CD8-positive, alpha-beta memory T cell (primary cell): ENCODE measurements around the gene LUC7L2. TPM values are rescaled to one million over a fixed set of nuclear protein-coding genes. Genes with fewer than 3 reads are reported as not detected.
A peak's percentile ranks its signal among the peaks of the same experiment; 100 is the strongest.

Experiments
- CTCF ChIA-PET: fragments of 350-600 bp; sonication (Branson Sonifier 250); formaldehyde crosslinking; loops from one replicate; lab custom pipeline; 2021; ENCODE audit warnings: antibody characterized with exemption; lab: Charles Lee
- POLR2A ChIA-PET: fragments of 350-600 bp; sonication (Branson Sonifier 250); formaldehyde crosslinking; loops from one replicate; lab custom pipeline; 2021; ENCODE audit warnings: antibody characterized with exemption; lab: Charles Lee
- DNase-seq, 5 donors: peaks; one replicate each; pipeline versions ENCODE4 v3.0.0 to v3.0.0-alpha.2; 2020 to 2022; ENCODE audit warnings: mixed read lengths in 1 of 5
- H3K27ac ChIP-seq: one replicate; pipeline ENCODE4 v1.7.0; 2013; ENCODE audit warnings: low read depth, mild to moderate bottlenecking, low read length, moderate library complexity
- H3K27me3 ChIP-seq: 2 replicates; pipeline ENCODE4 v1.7.0; 2013; ENCODE audit warnings: low read length, mild to moderate bottlenecking; ENCODE audit not compliant: insufficient read depth, poor library complexity, severe bottlenecking
- H3K36me3 ChIP-seq: 2 replicates; pipeline ENCODE4 v1.7.0; 2013; ENCODE audit warnings: mild to moderate bottlenecking, low read length, moderate library complexity; ENCODE audit not compliant: insufficient read depth
- H3K4me1 ChIP-seq: 2 replicates; pipeline ENCODE4 v1.7.0; 2013; ENCODE audit warnings: mild to moderate bottlenecking, low read length, moderate library complexity; ENCODE audit not compliant: insufficient read depth
- H3K4me3 ChIP-seq: 2 replicates; pipeline ENCODE4 v1.7.0; 2013; ENCODE audit warnings: mild to moderate bottlenecking, low read length
- H3K9me3 ChIP-seq: 2 replicates; pipeline ENCODE4 v1.7.0; 2013; ENCODE audit warnings: mild to moderate bottlenecking, low read length
- H3K27ac Mint-ChIP-seq, 8 donors: one replicate each; pipeline ENCODE4 v1.8.0; 2020 to 2021; ENCODE audit warnings: mixed read lengths in 8 of 8, mild to moderate bottlenecking in 6 of 8, inconsistent platforms in 3 of 8, moderate library complexity in 3 of 8
- H3K27me3 Mint-ChIP-seq, 2 donors: one replicate each; pipeline ENCODE4 v1.8.0; 2020 to 2021; ENCODE audit warnings: mixed read lengths in 2 of 2, mild to moderate bottlenecking in 1 of 2, moderate library complexity in 1 of 2
- H3K36me3 Mint-ChIP-seq, 3 donors: one replicate each; pipeline ENCODE4 v1.8.0; 2020 to 2021; ENCODE audit warnings: mixed read lengths in 3 of 3, inconsistent platforms in 1 of 3, mild to moderate bottlenecking in 1 of 3
- H3K4me1 Mint-ChIP-seq, 3 donors: one replicate each; pipeline ENCODE4 v1.8.0; 2020 to 2021; ENCODE audit warnings: mixed read lengths in 3 of 3, inconsistent platforms in 1 of 3, mild to moderate bottlenecking in 1 of 3
- H3K4me3 Mint-ChIP-seq, 7 donors: one replicate each; pipeline ENCODE4 v1.8.0; 2020 to 2021; ENCODE audit warnings: mixed read lengths in 7 of 7, mild to moderate bottlenecking in 6 of 7, moderate library complexity in 4 of 7, inconsistent platforms in 2 of 7
- H3K9me3 Mint-ChIP-seq, 5 donors: one replicate each; pipeline ENCODE4 v1.8.0; 2020 to 2022; ENCODE audit warnings: mixed read lengths in 5 of 5, mild to moderate bottlenecking in 3 of 5, moderate library complexity in 2 of 5, inconsistent platforms in 1 of 5
- polyA plus RNA-seq: library from polyadenylated mRNA; unstranded; fragments of 300-500 nt; fragmentation: Illumina TruSeq; gene quantifications from one replicate; pipeline ENCODE4 v1.2.3, GENCODE V29; 2021
- total RNA-seq, 2 experiments: library from RNA; stranded (reverse); gene quantifications; one replicate each; pipeline ENCODE4 v1.2.3, GENCODE V29; 2021

LUC7L2 gene
- total and polyA plus RNA-seq, 3 experiments from 2014 or later: 72.0 to 164 (median 150) TPM

GRCh38 chr7:139436806-139437205 is 77.1 kb downstream of the LUC7L2 start:
- Histone ChIP-seq H3K36me3 (no peaks in the 10 kb centered on the region), H3K27me3 (no peaks in the 10 kb centered on the region), H3K9me3 (no peaks in the 10 kb centered on the region), H3K4me1 (peaks cover 8% of the 10 kb centered on the region), H3K4me3 (no peak overlapping the region), H3K27ac (no peak overlapping the region)
- Mint-ChIP-seq H3K4me3 (no peak overlapping the region), H3K36me3 (peaks cover 2 to 4% (median 3%) of the 10 kb centered on the region in 3 donors), H3K4me1 (peaks cover 8 to 20% (median 9%) of the 10 kb centered on the region in 3 donors), H3K27me3 (no peaks in the 10 kb centered on the region), H3K9me3 (no peaks in the 10 kb centered on the region), H3K27ac (no peak overlapping the region)
- ChIA-PET CTCF (interaction anchor here (0.7 to 1.4 kb wide), 2 partner anchors 11 to 18 kb away, joined by 3 to 7 read pairs; no protein-coding TSS in a partner anchor), POLR2A (interaction anchor here (0.6 kb wide), 1 partner anchor 11 kb away, joined by 3 read pairs; no protein-coding TSS in a partner anchor)
- DNase-seq: no peak

DNA sequence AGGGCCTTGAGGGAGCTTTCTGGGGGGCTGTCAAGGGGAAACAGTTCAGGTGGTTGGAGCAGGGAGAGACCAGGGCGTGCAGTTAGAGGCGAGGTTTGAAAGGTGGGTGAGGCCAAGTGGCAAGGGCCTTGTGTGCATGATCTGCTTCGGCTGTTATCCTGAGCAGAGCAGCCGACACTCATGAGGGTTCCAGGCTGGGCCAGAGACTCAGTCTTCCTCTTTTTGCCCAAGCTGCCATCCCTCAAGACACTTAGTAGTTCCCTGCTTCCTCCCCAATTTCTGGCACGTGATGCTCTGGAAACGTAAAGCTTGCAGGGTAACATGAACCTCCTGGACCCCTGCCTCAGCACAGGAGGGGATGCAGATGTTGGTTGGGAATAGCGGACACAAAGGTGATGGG is 79.7 kb downstream of the LUC7L2 start:
- Mint-ChIP-seq H3K4me3 (no peak overlapping the region), H3K4me1 (peaks cover 4 to 8% (median 5%) of the 10 kb centered on the region in 3 donors), H3K36me3 (peaks cover 0 to 3% (median 0%) of the 10 kb centered on the region in 3 donors), H3K27ac (peak overlapping the region in 2 of 8 donors; percentile 32 to 85), H3K9me3 (no peaks in the 10 kb centered on the region), H3K27me3 (no peaks in the 10 kb centered on the region)
- ChIA-PET CTCF (no interaction called here), POLR2A (no interaction called here)
- H3K4me1 ChIP-seq: peaks cover 3% of the 10 kb centered on the region
- H3K36me3 ChIP-seq: no peaks in the 10 kb centered on the region
- no peak overlapping the region for H3K27ac ChIP-seq
- H3K4me3 ChIP-seq: no peak overlapping the region
- H3K9me3 ChIP-seq: no peaks in the 10 kb centered on the region
- H3K27me3 ChIP-seq: no peaks in the 10 kb centered on the region
- DNase-seq: no peak

DNA sequence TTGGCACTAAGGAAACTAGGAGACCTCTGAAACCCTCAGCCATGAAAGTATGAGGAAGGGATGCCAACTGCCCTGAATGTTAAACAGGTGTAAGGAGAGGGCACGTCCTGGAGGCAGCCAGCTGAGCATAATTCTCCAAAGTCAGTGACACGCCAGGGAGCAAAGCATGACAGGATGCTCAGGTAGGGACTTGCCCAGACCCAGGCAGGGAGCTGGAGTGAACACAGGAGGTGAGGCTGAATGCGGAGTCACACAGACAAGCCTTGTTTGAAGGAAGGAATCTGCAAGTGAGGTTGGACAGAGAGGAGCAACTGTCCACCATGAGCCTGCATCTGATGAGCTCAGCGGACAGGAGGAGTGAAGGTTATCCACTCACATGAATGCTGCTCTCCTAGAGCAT is 82.3 kb downstream of the LUC7L2 start:
- no peaks in the 10 kb centered on the region for H3K4me1 ChIP-seq
- Mint-ChIP-seq H3K4me3 (no peak overlapping the region), H3K4me1 (no peaks in the 10 kb centered on the region), H3K9me3 (no peaks in the 10 kb centered on the region), H3K36me3 (peaks cover 0 to 3% (median 0%) of the 10 kb centered on the region in 3 donors), H3K27ac (peak overlapping the region in 3 of 8 donors; percentile 11 to 38 (median 33)), H3K27me3 (no peaks in the 10 kb centered on the region)
- no peaks in the 10 kb centered on the region for H3K27me3 ChIP-seq
- H3K9me3 ChIP-seq: no peaks in the 10 kb centered on the region
- H3K4me3 ChIP-seq: no peak overlapping the region
- ChIA-PET POLR2A (no interaction called here), CTCF (no interaction called here)
- DNase-seq: no peak
- H3K36me3 ChIP-seq: no peaks in the 10 kb centered on the region
- no peak overlapping the region for H3K27ac ChIP-seq

GRCh38 chr7:139446051-139446890 is 86.6 kb downstream of the LUC7L2 start:
- no peaks in the 10 kb centered on the region for H3K9me3 Mint-ChIP-seq
- no peak overlapping the region for H3K4me3 ChIP-seq
- ChIA-PET POLR2A (interaction anchor here (0.6 kb wide), 1 partner anchor 325 kb away, joined by 3 read pairs; no protein-coding TSS in a partner anchor), CTCF (no interaction called here)
- H3K4me3 Mint-ChIP-seq: no peak overlapping the region
- no peaks in the 10 kb centered on the region for H3K4me1 Mint-ChIP-seq
- H3K27me3 Mint-ChIP-seq: peaks cover 0 to 3% of the 10 kb centered on the region in 2 donors
- H3K27ac ChIP-seq: no peak overlapping the region
- H3K4me1 ChIP-seq: no peaks in the 10 kb centered on the region
- no peaks in the 10 kb centered on the region for H3K36me3 Mint-ChIP-seq
- H3K27me3 ChIP-seq: no peaks in the 10 kb centered on the region
- H3K9me3 ChIP-seq: no peaks in the 10 kb centered on the region
- H3K36me3 ChIP-seq: no peaks in the 10 kb centered on the region
- no peak overlapping the region for H3K27ac Mint-ChIP-seq
- no peak for DNase-seq

DNA sequence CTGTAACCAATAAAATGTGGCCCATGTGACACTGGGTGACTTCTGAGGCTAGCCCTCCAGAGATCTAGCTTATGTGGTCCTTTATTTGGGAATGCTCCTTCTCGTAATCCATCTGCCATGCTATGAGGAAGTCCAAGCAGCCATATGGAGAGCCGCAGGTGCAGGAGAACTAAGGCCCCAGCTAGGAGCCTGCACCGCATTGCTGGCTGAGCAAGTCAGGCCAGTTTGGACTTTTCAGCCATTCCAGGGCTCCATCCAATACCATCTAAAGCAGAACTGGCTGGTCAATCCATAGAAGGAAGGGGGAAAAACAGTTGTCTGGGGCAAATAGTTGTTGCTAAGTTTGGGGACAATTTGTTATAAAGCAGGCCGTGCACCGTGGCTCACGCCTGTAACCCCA is 91.2 kb downstream of the LUC7L2 start:
- ChIA-PET POLR2A (no interaction called here), CTCF (no interaction called here)
- no peak for DNase-seq
- H3K36me3 Mint-ChIP-seq: no peaks in the 10 kb centered on the region
- H3K27ac Mint-ChIP-seq: no peak overlapping the region
- Histone ChIP-seq H3K4me3 (no peak overlapping the region), H3K27me3 (no peaks in the 10 kb centered on the region), H3K4me1 (no peaks in the 10 kb centered on the region), H3K9me3 (no peaks in the 10 kb centered on the region), H3K27ac (no peak overlapping the region), H3K36me3 (no peaks in the 10 kb centered on the region)
- no peaks in the 10 kb centered on the region for H3K4me1 Mint-ChIP-seq
- no peaks in the 10 kb centered on the region for H3K9me3 Mint-ChIP-seq
- H3K4me3 Mint-ChIP-seq: no peak overlapping the region
- peaks cover 0 to 5% of the 10 kb centered on the region in 2 donors for H3K27me3 Mint-ChIP-seq

GRCh38 chr7:139451638-139452037 is 91.9 kb downstream of the LUC7L2 start:
- Histone ChIP-seq H3K27ac (no peak overlapping the region), H3K9me3 (no peaks in the 10 kb centered on the region), H3K27me3 (no peaks in the 10 kb centered on the region), H3K4me1 (no peaks in the 10 kb centered on the region), H3K4me3 (no peak overlapping the region), H3K36me3 (no peaks in the 10 kb centered on the region)
- CTCF ChIA-PET: no interaction called here
- Mint-ChIP-seq H3K4me1 (no peaks in the 10 kb centered on the region), H3K27ac (no peak overlapping the region), H3K9me3 (no peaks in the 10 kb centered on the region), H3K4me3 (no peak overlapping the region), H3K36me3 (no peaks in the 10 kb centered on the region), H3K27me3 (peaks cover 0 to 5% of the 10 kb centered on the region in 2 donors)
- no peak for DNase-seq
- POLR2A ChIA-PET: no interaction called here

GRCh38 chr7:139452958-139453672 is 93.4 kb downstream of the LUC7L2 start:
- CTCF ChIA-PET: no interaction called here
- no peaks in the 10 kb centered on the region for H3K9me3 ChIP-seq
- H3K27me3 Mint-ChIP-seq: peaks cover 0 to 2% of the 10 kb centered on the region in 2 donors
- H3K4me1 ChIP-seq: no peaks in the 10 kb centered on the region
- no peaks in the 10 kb centered on the region for H3K4me1 Mint-ChIP-seq
- no peaks in the 10 kb centered on the region for H3K36me3 ChIP-seq
- H3K4me3 ChIP-seq: no peak overlapping the region
- no peak overlapping the region for H3K4me3 Mint-ChIP-seq
- peak overlapping the region in 1 of 8 donors; percentile 60 for H3K27ac Mint-ChIP-seq
- no peaks in the 10 kb centered on the region for H3K36me3 Mint-ChIP-seq
- POLR2A ChIA-PET: no interaction called here
- no peaks in the 10 kb centered on the region for H3K27me3 ChIP-seq
- no peaks in the 10 kb centered on the region for H3K9me3 Mint-ChIP-seq
- no peak for DNase-seq
- no peak overlapping the region for H3K27ac ChIP-seq
